ENCODE data around the gene GPR180. TPM values are rescaled to one million over a fixed set of nuclear protein-coding genes. Genes with fewer than 3 reads are reported as not detected.

GPR180 gene
- total and polyA plus RNA-seq, 2 experiments from 2014 or later, result 3.7 to 9.5 TPM

- ATAC-seq (no peak), DNase-seq (ENCODE audit: low spot score) (no peak)
- H3K79me2 ChIP-seq (replicated peaks; ENCODE audit: insufficient read depth), result no peaks in the 10 kb centered on the region
- H3K27me3 ChIP-seq (ENCODE audit: insufficient read depth), result no peaks in the 10 kb centered on the region
- no peak overlapping the region for H3K27ac ChIP-seq (ENCODE audit: low read depth)
- no peak for TF ChIP-seq NANOG (IDR thresholded peaks at IDR 0.05; ENCODE audit: borderline replicate concordance)
- no peak overlapping the region for H2AFZ ChIP-seq
- H3F3A ChIP-seq (replicated peaks; ENCODE audit: low read depth), result no peaks in the 10 kb centered on the region
- Mint-ChIP-seq H3K9me3 (no peaks in the 10 kb centered on the region), H3K27me3 (ENCODE audit: insufficient read depth, low read depth, poor library complexity) (peaks cover 4% of the 10 kb centered on the region), H3K27ac (no peak overlapping the region), H3K4me1 (peaks cover 12% of the 10 kb centered on the region), H3K36me3 (ENCODE audit: low read depth) (no peaks in the 10 kb centered on the region), H3K4me3 (no peak overlapping the region)
- H3K4me2 ChIP-seq, result no peak overlapping the region
- H3K36me3 ChIP-seq (ENCODE audit: insufficient read depth), result no peaks in the 10 kb centered on the region
- no peaks in the 10 kb centered on the region for H4K20me1 ChIP-seq (replicated peaks; ENCODE audit: insufficient read depth)
- peaks cover 4% of the 10 kb centered on the region; the same call in 1 of the 2 replicates for H3K4me1 ChIP-seq (ENCODE audit: insufficient read depth)
- H3K4me3 ChIP-seq, result no peak overlapping the region
- no peaks in the 10 kb centered on the region; the same call in 1 of the 2 replicates for H3K9me2 ChIP-seq (ENCODE audit: insufficient read depth)
These were observed 80.6 kb downstream of the GPR180 start for GRCh38 chr13:94682229-94682628.

- H3K9me2 ChIP-seq (ENCODE audit: insufficient read depth), result no peaks in the 10 kb centered on the region; the same call in 1 of the 2 replicates
- Mint-ChIP-seq H3K27ac (no peak overlapping the region), H3K36me3 (ENCODE audit: low read depth) (no peaks in the 10 kb centered on the region), H3K4me1 (peaks cover 5% of the 10 kb centered on the region; the same call in 2 of the 3 replicates), H3K9me3 (no peaks in the 10 kb centered on the region), H3K27me3 (ENCODE audit: insufficient read depth, low read depth, poor library complexity) (peaks cover 4% of the 10 kb centered on the region), H3K4me3 (no peak overlapping the region)
- DNase-seq (ENCODE audit: low spot score), result peak; percentile 42
- H3K4me1 ChIP-seq (ENCODE audit: insufficient read depth), result peaks cover 4% of the 10 kb centered on the region; the same call in 1 of the 2 replicates
- peak overlapping the region; percentile 73; the same call in 1 of the 2 replicates for H2AFZ ChIP-seq
- H3K4me2 ChIP-seq, result 0 out of 2 replicates have a peak overlapping the region, but pooled peaks have one; percentile 26
- no peak overlapping the region for H3K4me3 ChIP-seq
- no peaks in the 10 kb centered on the region for H3K79me2 ChIP-seq (replicated peaks; ENCODE audit: insufficient read depth)
- peak; percentile 91 for ATAC-seq
- no peaks in the 10 kb centered on the region for H3F3A ChIP-seq (replicated peaks; ENCODE audit: low read depth)
- H4K20me1 ChIP-seq (replicated peaks; ENCODE audit: insufficient read depth), result no peaks in the 10 kb centered on the region
- no peak overlapping the region for H3K27ac ChIP-seq (ENCODE audit: low read depth)
- no peaks in the 10 kb centered on the region for H3K36me3 ChIP-seq (ENCODE audit: insufficient read depth)
- H3K27me3 ChIP-seq (ENCODE audit: insufficient read depth), result no peaks in the 10 kb centered on the region
- TF ChIP-seq JUNB (IDR thresholded peaks at IDR 0.05; ENCODE audit: unreplicated experiment) (no peak), STAT1 (IDR thresholded peaks at IDR 0.05; ENCODE audit: unreplicated experiment) (no peak), ZNF462 (CRISPR knock-in tag; IDR thresholded peaks at IDR 0.05) (no peak), EZH2phosphoT487 (IDR thresholded peaks at IDR 0.05; ENCODE audit: unreplicated experiment) (no peak), NANOG (IDR thresholded peaks at IDR 0.05; ENCODE audit: borderline replicate concordance) (no peak), POLR2AphosphoS5 (IDR thresholded peaks at IDR 0.05; ENCODE audit: low read depth) (no peak), ZNF114 (CRISPR knock-in tag; IDR thresholded peaks at IDR 0.05) (no peak), REST (IDR thresholded peaks at IDR 0.05; ENCODE audit: unreplicated experiment) (no peak), CTCF (conservative IDR thresholded peaks at IDR 0.05; ENCODE audit: low read depth in 2 of 2) (no peak)
These were observed 81.8 kb downstream of the GPR180 start for GRCh38 chr13:94683409-94683808.
